Stimulated activated naive CD8-positive, alpha-beta T cell treated with anti-CD3 and anti-CD28 coated beads, Interleukin-15, Interleukin-2, amounts not matched to agents 100 ng/mL and 50 ng/mL, for 24 hours (primary cell): ENCODE data around the gene GAS7.

ENCODE experiments used
- H3K27ac Mint-ChIP-seq: one replicate; pipeline ENCODE4 v1.8.0; 2021; ENCODE audit warnings: mild to moderate bottlenecking, mixed read lengths
- H3K27me3 Mint-ChIP-seq: one replicate; pipeline ENCODE4 v1.8.0; 2021; ENCODE audit warnings: mixed read lengths
- H3K36me3 Mint-ChIP-seq: one replicate; pipeline ENCODE4 v1.8.0; 2021; ENCODE audit warnings: low read depth, mixed read lengths
- H3K4me1 Mint-ChIP-seq: one replicate; pipeline ENCODE4 v1.8.0; 2021; ENCODE audit warnings: low read depth, mixed read lengths
- H3K4me3 Mint-ChIP-seq: one replicate; pipeline ENCODE4 v1.8.0; 2021; ENCODE audit warnings: mild to moderate bottlenecking, mixed read lengths
- H3K9me3 Mint-ChIP-seq: one replicate; pipeline ENCODE4 v1.8.0; 2021; ENCODE audit warnings: mixed read lengths

The GAS7 gene

GRCh38 chr17:10169290-10169689 lies 29.1 kb downstream of the GAS7 start:
- Mint-ChIP-seq H3K27me3 (peaks cover 19% of the 10 kb centered on the region), H3K9me3 (peaks cover 3% of the 10 kb centered on the region), H3K4me3 (no peak overlapping the region), H3K4me1 (peaks cover 27% of the 10 kb centered on the region), H3K36me3 (no peaks in the 10 kb centered on the region), H3K27ac (no peak overlapping the region)

GRCh38 chr17:10166176-10166935 lies 32.0 kb downstream of the GAS7 start:
- H3K4me1 Mint-ChIP-seq = peaks cover 19% of the 10 kb centered on the region
- peaks cover 12% of the 10 kb centered on the region for H3K27me3 Mint-ChIP-seq
- H3K9me3 Mint-ChIP-seq = no peaks in the 10 kb centered on the region
- H3K4me3 Mint-ChIP-seq = no peak overlapping the region
- H3K27ac Mint-ChIP-seq = no peak overlapping the region
- no peaks in the 10 kb centered on the region for H3K36me3 Mint-ChIP-seq

- H3K27me3 Mint-ChIP-seq = no peaks in the 10 kb centered on the region
- H3K4me1 Mint-ChIP-seq = peaks cover 18% of the 10 kb centered on the region
- H3K9me3 Mint-ChIP-seq = no peaks in the 10 kb centered on the region
- no peak overlapping the region for H3K27ac Mint-ChIP-seq
- no peak overlapping the region for H3K4me3 Mint-ChIP-seq
- H3K36me3 Mint-ChIP-seq = no peaks in the 10 kb centered on the region
These were observed 36.3 kb downstream of the GAS7 start for GRCh38 chr17:10162096-10162495.

- Mint-ChIP-seq H3K36me3 (no peaks in the 10 kb centered on the region), H3K27ac (no peak overlapping the region), H3K27me3 (no peaks in the 10 kb centered on the region), H3K4me3 (no peak overlapping the region), H3K9me3 (no peaks in the 10 kb centered on the region), H3K4me1 (peaks cover 25% of the 10 kb centered on the region)
These were observed 37.0 kb downstream of the GAS7 start for GRCh38 chr17:10161386-10161785.

- Mint-ChIP-seq H3K4me3 (peak overlapping the region; percentile 3), H3K9me3 (no peaks in the 10 kb centered on the region), H3K36me3 (no peaks in the 10 kb centered on the region), H3K4me1 (peaks cover 29% of the 10 kb centered on the region), H3K27me3 (no peaks in the 10 kb centered on the region), H3K27ac (peak overlapping the region; percentile 74)
These were observed 41.3 kb downstream of the GAS7 start for GRCh38 chr17:10156948-10157607.

GRCh38 chr17:10156599-10156947 lies 41.8 kb downstream of the GAS7 start:
- Mint-ChIP-seq H3K4me1 (peaks cover 32% of the 10 kb centered on the region), H3K27ac (peak overlapping the region; percentile 74), H3K27me3 (no peaks in the 10 kb centered on the region), H3K9me3 (no peaks in the 10 kb centered on the region), H3K36me3 (no peaks in the 10 kb centered on the region), H3K4me3 (peak overlapping the region; percentile 3)

- H3K4me3 Mint-ChIP-seq = no peak overlapping the region
- H3K9me3 Mint-ChIP-seq = no peaks in the 10 kb centered on the region
- H3K27me3 Mint-ChIP-seq = no peaks in the 10 kb centered on the region
- H3K27ac Mint-ChIP-seq = no peak overlapping the region
- no peaks in the 10 kb centered on the region for H3K36me3 Mint-ChIP-seq
- H3K4me1 Mint-ChIP-seq = peaks cover 32% of the 10 kb centered on the region
These were observed 42.4 kb downstream of the GAS7 start for GRCh38 chr17:10156077-10156435.

GRCh38 chr17:10155371-10156076 lies 42.9 kb downstream of the GAS7 start:
- no peaks in the 10 kb centered on the region for H3K36me3 Mint-ChIP-seq
- no peak overlapping the region for H3K27ac Mint-ChIP-seq
- no peak overlapping the region for H3K4me3 Mint-ChIP-seq
- peaks cover 37% of the 10 kb centered on the region for H3K4me1 Mint-ChIP-seq
- no peaks in the 10 kb centered on the region for H3K27me3 Mint-ChIP-seq
- H3K9me3 Mint-ChIP-seq = no peaks in the 10 kb centered on the region

GRCh38 chr17:10151667-10152496 lies 46.5 kb downstream of the GAS7 start:
- Mint-ChIP-seq H3K4me1 (peaks cover 54% of the 10 kb centered on the region), H3K36me3 (no peaks in the 10 kb centered on the region), H3K27me3 (peaks cover 5% of the 10 kb centered on the region), H3K4me3 (no peak overlapping the region), H3K9me3 (no peaks in the 10 kb centered on the region), H3K27ac (peak overlapping the region; percentile 4)

- Mint-ChIP-seq H3K9me3 (no peaks in the 10 kb centered on the region), H3K36me3 (no peaks in the 10 kb centered on the region), H3K4me1 (peaks cover 50% of the 10 kb centered on the region), H3K4me3 (peak overlapping the region; percentile 20), H3K27me3 (peaks cover 12% of the 10 kb centered on the region), H3K27ac (peak overlapping the region; percentile 84)
These were observed 48.6 kb downstream of the GAS7 start for GRCh38 chr17:10149573-10150399.

GRCh38 chr17:10147761-10148415 lies 50.5 kb downstream of the GAS7 start:
- Mint-ChIP-seq H3K27me3 (peaks cover 12% of the 10 kb centered on the region), H3K9me3 (no peaks in the 10 kb centered on the region), H3K36me3 (no peaks in the 10 kb centered on the region), H3K4me1 (peaks cover 53% of the 10 kb centered on the region), H3K4me3 (peak overlapping the region; percentile 6), H3K27ac (no peak overlapping the region)

- Mint-ChIP-seq H3K4me1 (peaks cover 47% of the 10 kb centered on the region), H3K4me3 (no peak overlapping the region), H3K27me3 (peaks cover 12% of the 10 kb centered on the region), H3K36me3 (no peaks in the 10 kb centered on the region), H3K27ac (no peak overlapping the region), H3K9me3 (no peaks in the 10 kb centered on the region)
These were observed 51.4 kb downstream of the GAS7 start for GRCh38 chr17:10147040-10147439.

- no peak overlapping the region for H3K4me3 Mint-ChIP-seq
- H3K36me3 Mint-ChIP-seq = no peaks in the 10 kb centered on the region
- H3K27ac Mint-ChIP-seq = no peak overlapping the region
- peaks cover 12% of the 10 kb centered on the region for H3K27me3 Mint-ChIP-seq
- H3K4me1 Mint-ChIP-seq = peaks cover 29% of the 10 kb centered on the region
- no peaks in the 10 kb centered on the region for H3K9me3 Mint-ChIP-seq
These were observed 53.4 kb downstream of the GAS7 start for GRCh38 chr17:10144982-10145381.

- no peaks in the 10 kb centered on the region for H3K9me3 Mint-ChIP-seq
- peaks cover 12% of the 10 kb centered on the region for H3K27me3 Mint-ChIP-seq
- no peaks in the 10 kb centered on the region for H3K36me3 Mint-ChIP-seq
- H3K4me3 Mint-ChIP-seq = no peak overlapping the region
- no peak overlapping the region for H3K27ac Mint-ChIP-seq
- peaks cover 24% of the 10 kb centered on the region for H3K4me1 Mint-ChIP-seq
These were observed 54.0 kb downstream of the GAS7 start for GRCh38 chr17:10144456-10144855.
